ENCODE measurements around the gene DGKH.
"Not testable (repeated sequence)": the region's sequence is repeated elsewhere in the genome, so short reads cannot be mapped to it uniquely, and the experiment has no call there.

The DGKH gene

GRCh38 chr13:42114278-42114677, 65.8 kb downstream of the DGKH start:
- no peak for DNase-seq

GRCh38 chr13:42114912-42115311, 66.5 kb downstream of the DGKH start:
- DNase-seq, result no peak

- no peak for DNase-seq
Measured at GRCh38 chr13:42116225-42116624, 67.8 kb downstream of the DGKH start.

- no peak for DNase-seq
Measured at GRCh38 chr13:42119041-42119440, 70.6 kb downstream of the DGKH start.

GRCh38 chr13:42119875-42120274, 71.4 kb downstream of the DGKH start:
- no peak for DNase-seq

GRCh38 chr13:42123600-42123999, 75.2 kb downstream of the DGKH start:
- DNase-seq, result no peak

GRCh38 chr13:42125046-42125445, 76.6 kb downstream of the DGKH start:
- DNase-seq, result no peak

GRCh38 chr13:42127047-42127446, 78.6 kb downstream of the DGKH start:
- DNase-seq, result no peak

GRCh38 chr13:42129033-42129432, 80.6 kb downstream of the DGKH start:
- DNase-seq, result no peak

- DNase-seq, result no peak
Measured at GRCh38 chr13:42136518-42136917, 88.1 kb downstream of the DGKH start.

- DNase-seq, result no peak
Measured at GRCh38 chr13:42137856-42138537, 89.5 kb downstream of the DGKH start.

GRCh38 chr13:42140494-42140893, 92.0 kb downstream of the DGKH start:
- no peak for DNase-seq

- DNase-seq, result not testable (repeated sequence)
Measured at GRCh38 chr13:42141052-42141451, 92.6 kb downstream of the DGKH start.

- no peak for DNase-seq
Measured at GRCh38 chr13:42146359-42146758, 97.9 kb downstream of the DGKH start.

- DNase-seq, result no peak
Measured at GRCh38 chr13:42148538-42148937, 100.1 kb downstream of the DGKH start.

GRCh38 chr13:42149136-42149535, 100.7 kb downstream of the DGKH start:
- no peak for DNase-seq

GRCh38 chr13:42151781-42152180, 103.3 kb downstream of the DGKH start:
- no peak for DNase-seq

GRCh38 chr13:42152495-42152894, 104.0 kb downstream of the DGKH start:
- no peak for DNase-seq

- DNase-seq, result no peak
Measured at GRCh38 chr13:42153199-42154113, 105.0 kb downstream of the DGKH start.

GRCh38 chr13:42155251-42155650, 106.8 kb downstream of the DGKH start:
- DNase-seq, result no peak

GRCh38 chr13:42163338-42163737, 114.9 kb downstream of the DGKH start:
- DNase-seq, result not testable (repeated sequence)

GRCh38 chr13:42163910-42164309, 115.5 kb downstream of the DGKH start:
- not testable (repeated sequence) for DNase-seq

- DNase-seq, result no peak
Measured at GRCh38 chr13:42164557-42165125, 116.2 kb downstream of the DGKH start.

GRCh38 chr13:42168496-42168895, 120.0 kb downstream of the DGKH start:
- DNase-seq, result no peak
